ENCODE measurements around the gene SRCIN1. TPM values are rescaled to one million over a fixed set of nuclear protein-coding genes. Genes with fewer than 3 reads are reported as not detected.
"Not testable (repeated sequence)": the region's sequence is repeated elsewhere in the genome, so short reads cannot be mapped to it uniquely, and the experiment has no call there.

Gene SRCIN1, protein sequence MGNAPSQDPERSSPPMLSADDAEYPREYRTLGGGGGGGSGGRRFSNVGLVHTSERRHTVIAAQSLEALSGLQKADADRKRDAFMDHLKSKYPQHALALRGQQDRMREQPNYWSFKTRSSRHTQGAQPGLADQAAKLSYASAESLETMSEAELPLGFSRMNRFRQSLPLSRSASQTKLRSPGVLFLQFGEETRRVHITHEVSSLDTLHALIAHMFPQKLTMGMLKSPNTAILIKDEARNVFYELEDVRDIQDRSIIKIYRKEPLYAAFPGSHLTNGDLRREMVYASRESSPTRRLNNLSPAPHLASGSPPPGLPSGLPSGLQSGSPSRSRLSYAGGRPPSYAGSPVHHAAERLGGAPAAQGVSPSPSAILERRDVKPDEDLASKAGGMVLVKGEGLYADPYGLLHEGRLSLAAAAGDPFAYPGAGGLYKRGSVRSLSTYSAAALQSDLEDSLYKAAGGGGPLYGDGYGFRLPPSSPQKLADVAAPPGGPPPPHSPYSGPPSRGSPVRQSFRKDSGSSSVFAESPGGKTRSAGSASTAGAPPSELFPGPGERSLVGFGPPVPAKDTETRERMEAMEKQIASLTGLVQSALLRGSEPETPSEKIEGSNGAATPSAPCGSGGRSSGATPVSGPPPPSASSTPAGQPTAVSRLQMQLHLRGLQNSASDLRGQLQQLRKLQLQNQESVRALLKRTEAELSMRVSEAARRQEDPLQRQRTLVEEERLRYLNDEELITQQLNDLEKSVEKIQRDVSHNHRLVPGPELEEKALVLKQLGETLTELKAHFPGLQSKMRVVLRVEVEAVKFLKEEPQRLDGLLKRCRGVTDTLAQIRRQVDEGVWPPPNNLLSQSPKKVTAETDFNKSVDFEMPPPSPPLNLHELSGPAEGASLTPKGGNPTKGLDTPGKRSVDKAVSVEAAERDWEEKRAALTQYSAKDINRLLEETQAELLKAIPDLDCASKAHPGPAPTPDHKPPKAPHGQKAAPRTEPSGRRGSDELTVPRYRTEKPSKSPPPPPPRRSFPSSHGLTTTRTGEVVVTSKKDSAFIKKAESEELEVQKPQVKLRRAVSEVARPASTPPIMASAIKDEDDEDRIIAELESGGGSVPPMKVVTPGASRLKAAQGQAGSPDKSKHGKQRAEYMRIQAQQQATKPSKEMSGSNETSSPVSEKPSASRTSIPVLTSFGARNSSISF
- total RNA-seq = 1 to 10 TPM in 1 of 2 donors, under 1 TPM in 1; 0.52 to 1.1 TPM

DNA sequence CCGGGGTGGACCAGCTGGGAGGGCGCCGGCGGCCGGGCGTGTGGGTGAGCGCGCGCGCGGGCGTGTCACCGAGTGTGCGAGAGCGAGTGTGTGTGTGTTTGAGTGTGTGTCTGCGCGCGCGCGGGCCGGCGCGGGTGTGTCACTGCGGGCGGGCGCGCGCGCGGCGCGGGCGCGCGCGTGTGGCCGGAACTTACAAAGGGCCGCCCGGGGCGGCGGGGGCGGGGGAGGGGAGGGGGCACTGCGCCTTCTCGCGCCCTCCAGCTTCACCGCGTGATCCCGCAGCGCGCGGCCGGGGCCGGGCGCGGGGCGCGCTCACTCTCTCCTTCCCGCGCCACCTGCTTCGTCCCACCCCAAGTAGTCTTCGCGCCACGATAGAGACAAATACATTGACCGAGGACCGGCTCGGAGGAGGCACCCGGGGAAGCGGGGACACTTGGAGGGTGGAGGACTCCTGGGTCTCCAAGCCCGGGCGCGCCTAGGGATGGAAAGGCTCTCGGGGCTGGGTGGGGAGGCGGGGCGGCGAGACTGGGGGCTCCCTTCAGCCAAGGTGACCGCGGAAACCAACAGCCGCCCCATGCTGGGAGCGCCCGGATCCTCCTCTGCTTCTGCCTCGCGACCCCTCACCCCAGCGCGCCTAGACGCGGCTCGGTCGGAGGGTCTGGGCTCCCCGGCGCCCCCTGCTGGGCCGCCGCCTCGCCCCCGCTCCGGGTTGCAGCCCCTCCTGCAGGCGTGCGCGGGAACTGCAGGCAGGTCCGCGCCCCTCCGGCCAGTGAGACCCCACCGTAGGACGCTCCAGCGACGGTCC, at the start of gene SRCIN1:
TSS of gene SRCIN1 (minus strand) at position 112 of the 805 bp plus-strand sequence. CDS start 247 bp downstream, outside the sequence.
- Histone ChIP-seq H3K4me1 (peaks cover 0 to 36% of the 10 kb centered on the region in 2 donors), H3K27ac (peak within 1 kb of the TSS; percentile 34 to 60), H3K4me3 (peak within 1 kb of the TSS; percentile 51 to 62), H3K36me3 (no peaks in the 10 kb centered on the region), H3K9me3 (no peaks in the 10 kb centered on the region), H3K27me3 (peaks cover 0 to 12% of the 10 kb centered on the region in 2 donors)
- TF ChIP-seq, protein P1, sequence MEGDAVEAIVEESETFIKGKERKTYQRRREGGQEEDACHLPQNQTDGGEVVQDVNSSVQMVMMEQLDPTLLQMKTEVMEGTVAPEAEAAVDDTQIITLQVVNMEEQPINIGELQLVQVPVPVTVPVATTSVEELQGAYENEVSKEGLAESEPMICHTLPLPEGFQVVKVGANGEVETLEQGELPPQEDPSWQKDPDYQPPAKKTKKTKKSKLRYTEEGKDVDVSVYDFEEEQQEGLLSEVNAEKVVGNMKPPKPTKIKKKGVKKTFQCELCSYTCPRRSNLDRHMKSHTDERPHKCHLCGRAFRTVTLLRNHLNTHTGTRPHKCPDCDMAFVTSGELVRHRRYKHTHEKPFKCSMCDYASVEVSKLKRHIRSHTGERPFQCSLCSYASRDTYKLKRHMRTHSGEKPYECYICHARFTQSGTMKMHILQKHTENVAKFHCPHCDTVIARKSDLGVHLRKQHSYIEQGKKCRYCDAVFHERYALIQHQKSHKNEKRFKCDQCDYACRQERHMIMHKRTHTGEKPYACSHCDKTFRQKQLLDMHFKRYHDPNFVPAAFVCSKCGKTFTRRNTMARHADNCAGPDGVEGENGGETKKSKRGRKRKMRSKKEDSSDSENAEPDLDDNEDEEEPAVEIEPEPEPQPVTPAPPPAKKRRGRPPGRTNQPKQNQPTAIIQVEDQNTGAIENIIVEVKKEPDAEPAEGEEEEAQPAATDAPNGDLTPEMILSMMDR (IDR thresholded peaks at IDR 0.05) = peak; percentile 74 to 79
- DNase-seq (ENCODE audit: low spot score) = no peak

DNA sequence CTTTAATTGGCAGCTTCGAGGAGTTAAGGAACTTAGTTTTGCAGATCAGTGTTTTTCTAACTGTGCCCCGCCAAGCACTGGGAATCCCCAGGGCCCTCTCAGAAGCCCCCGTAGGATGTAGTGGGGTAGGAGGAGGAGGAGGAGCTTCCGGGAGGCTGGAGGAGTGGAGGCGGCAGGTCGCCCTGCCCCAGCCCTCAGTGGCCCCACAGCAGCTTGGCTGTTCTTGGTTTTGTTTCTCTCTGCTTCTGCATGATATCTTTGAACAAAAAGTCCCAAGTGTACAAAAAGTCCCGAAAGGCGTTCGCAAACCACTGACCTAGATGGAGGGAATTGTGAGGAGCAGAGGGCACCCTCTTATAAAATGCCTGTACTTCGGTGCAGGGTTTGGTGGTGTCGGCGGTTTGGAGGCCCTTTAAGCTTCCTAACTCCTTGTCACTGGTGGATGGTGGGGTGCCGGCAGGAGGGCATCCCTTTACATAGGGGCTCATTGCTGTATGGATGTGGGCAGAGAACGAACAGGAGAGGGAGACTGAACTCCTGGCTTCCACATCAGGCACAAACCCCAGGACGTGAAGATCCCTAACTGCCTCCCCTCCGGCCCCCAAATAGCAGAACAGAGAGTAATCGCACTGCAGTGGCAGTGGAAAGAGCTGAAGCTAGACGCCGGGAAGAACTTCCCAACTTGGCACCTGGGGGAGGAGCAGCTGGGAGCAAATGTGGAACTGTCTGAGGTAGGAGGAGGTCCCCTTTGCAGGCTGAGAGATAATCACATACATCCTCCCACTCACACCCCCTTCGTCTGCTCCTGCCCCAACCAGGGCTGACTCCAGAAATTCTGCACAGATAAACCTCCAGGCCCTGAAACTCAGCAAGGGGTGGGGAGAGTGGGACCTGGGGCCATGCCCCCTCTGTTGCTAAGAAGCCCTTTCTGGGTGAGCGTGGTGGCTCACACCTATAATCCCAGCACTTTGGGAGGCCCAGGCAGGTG, 49.0 kb upstream of the SRCIN1 start:
- no peak for DNase-seq (ENCODE audit: low spot score)
- Histone ChIP-seq H3K9me3 (no peaks in the 10 kb centered on the region), H3K4me1 (peaks cover 0 to 6% of the 10 kb centered on the region in 2 donors), H3K27me3 (no peaks in the 10 kb centered on the region), H3K4me3 (no peak overlapping the region), H3K36me3 (no peaks in the 10 kb centered on the region), H3K27ac (no peak overlapping the region)
- TF ChIP-seq, protein P1 (IDR thresholded peaks at IDR 0.05) = no peak

DNA sequence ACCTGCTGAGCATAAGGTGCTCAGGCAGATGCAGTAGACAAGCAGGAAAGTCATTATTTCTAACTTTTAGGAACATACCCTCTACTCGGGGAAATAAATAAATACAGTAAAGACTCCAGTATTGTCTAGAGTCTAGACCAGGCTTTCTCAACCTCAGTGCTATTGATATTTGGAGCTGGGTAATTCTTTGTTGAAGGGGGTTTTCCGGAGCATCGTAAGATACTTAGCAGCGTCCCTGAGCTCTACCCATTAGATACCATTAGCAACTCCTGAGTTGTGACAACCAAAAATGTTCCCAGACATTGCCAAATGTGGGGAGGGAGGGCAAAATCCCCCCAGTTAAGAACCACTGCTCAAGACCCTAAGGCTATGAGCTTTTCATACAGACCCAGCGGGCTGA, 47.9 kb upstream of the SRCIN1 start:
- H3K4me3 ChIP-seq = no peak overlapping the region

DNA sequence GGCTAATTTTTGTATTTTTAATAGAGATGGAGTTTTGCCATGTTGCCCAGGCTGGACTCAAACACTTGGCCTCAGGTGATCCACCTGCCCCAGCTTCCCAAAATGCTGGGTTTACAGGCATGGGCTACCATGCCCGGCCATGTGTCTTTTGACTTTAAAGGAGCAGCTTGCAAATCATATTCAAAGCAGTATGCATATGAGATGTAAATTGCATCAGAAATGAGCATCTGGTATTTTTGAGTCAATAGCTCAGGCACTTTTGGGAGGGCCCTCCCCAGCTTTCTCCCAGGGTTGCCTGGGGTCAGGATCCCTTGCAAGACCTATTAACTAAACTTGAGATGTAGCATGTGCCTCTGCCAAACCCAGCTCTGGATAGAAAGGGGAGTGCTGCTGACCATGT, 47.5 kb upstream of the SRCIN1 start:
- DNase-seq (ENCODE audit: low spot score) = no peak
- TF ChIP-seq, protein P1 (IDR thresholded peaks at IDR 0.05) = no peak
- Histone ChIP-seq H3K9me3 (no peaks in the 10 kb centered on the region), H3K4me1 (peaks cover 0 to 6% of the 10 kb centered on the region in 2 donors), H3K4me3 (no peak overlapping the region), H3K36me3 (no peaks in the 10 kb centered on the region), H3K27me3 (no peaks in the 10 kb centered on the region), H3K27ac (no peak overlapping the region)

More for the DNA sequence above, 47.9 kb upstream of the SRCIN1 start:
- no peak for DNase-seq (ENCODE audit: low spot score)
- H3K36me3 ChIP-seq = no peaks in the 10 kb centered on the region
- no peaks in the 10 kb centered on the region for H3K27me3 ChIP-seq
- peaks cover 0 to 6% of the 10 kb centered on the region in 2 donors for H3K4me1 ChIP-seq
- TF ChIP-seq, protein P1 (IDR thresholded peaks at IDR 0.05) = no peak
- no peaks in the 10 kb centered on the region for H3K9me3 ChIP-seq
- no peak overlapping the region for H3K27ac ChIP-seq

DNA sequence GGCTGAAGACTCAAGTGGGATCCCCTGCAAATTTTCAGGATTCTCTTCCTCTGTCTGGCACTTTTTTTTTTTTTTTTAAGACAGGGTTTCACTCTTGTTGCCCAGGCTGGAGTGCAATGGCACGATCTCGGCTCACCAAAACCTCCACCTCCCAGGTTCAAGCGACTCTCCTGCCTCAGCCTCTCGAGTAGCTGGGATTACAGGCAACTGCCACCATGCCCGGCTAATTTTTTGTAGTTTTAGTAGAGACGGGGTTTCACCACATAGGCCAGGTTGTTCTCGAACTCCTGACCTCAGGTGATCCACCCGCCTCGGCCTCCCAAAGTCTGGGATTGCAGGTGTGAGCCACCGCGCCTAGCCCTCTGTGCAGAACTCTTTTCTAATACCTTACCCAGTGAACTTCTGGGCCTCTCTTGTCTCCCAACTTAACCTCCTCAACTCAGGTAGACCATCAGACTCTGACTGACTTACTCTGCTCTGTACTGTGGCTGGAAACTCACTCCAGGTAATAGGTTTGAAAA, 45.0 kb upstream of the SRCIN1 start:
- not testable (repeated sequence) for H3K27me3 ChIP-seq; DNase-seq (ENCODE audit: low spot score); H3K36me3 ChIP-seq; H3K9me3 ChIP-seq; H3K4me3 ChIP-seq; H3K27ac ChIP-seq; H3K4me1 ChIP-seq

All from right atrium auricular region (tissue), 2 donors.